B cell (primary cell): ENCODE data around the gene MPHOSPH6.

Experiments used
- EZH2 ChIP-seq: IDR thresholded peaks from 2 replicates; pipeline ENCODE4 v1.6.1; 2012; ENCODE audit warnings: borderline replicate concordance, low read depth, mild to moderate bottlenecking, moderate library complexity, low read length; ENCODE audit not compliant: insufficient read depth, poor library complexity, severe bottlenecking
- TF ChIP-seq, protein P1 (sequence below): fragments of 200-600 bp; IDR thresholded peaks from one replicate; pipeline ENCODE4 v1.8.0; 2022; ENCODE audit warnings: antibody characterized with exemption, mild to moderate bottlenecking

DNA sequence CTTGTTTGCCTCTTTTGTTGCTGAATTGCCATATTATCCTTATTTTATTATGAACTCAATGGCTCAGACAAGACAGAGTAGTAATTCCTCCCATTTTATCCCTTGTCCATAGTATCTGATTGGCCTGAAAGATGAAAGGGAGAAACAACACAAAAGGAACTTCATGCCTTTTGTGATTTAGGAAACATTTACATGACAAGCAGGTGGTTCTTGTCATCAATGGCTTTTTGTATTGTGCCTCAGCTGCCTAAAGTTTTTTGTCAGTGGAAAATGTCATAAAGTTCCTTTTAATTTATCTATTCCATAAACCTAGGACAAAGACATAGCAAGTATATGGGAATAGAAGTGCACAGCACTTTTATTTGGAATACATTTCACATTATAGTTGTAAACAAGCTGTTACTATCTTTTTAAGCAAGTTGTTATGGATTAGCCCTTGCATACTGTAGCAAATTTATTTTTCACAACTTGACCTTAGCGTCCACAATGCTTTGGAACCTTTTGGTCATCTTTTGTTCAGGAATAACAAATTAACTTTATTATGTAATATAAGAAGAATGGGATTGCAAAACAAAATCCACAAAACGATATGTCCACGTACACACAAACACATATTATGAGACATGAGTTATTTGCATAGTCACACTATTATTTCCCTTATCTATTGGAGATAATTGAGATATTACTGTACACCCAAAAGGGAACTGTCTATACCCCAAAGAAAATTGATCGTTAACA, 12.4 kb upstream of the MPHOSPH6 start:
- TF ChIP-seq, protein P1, sequence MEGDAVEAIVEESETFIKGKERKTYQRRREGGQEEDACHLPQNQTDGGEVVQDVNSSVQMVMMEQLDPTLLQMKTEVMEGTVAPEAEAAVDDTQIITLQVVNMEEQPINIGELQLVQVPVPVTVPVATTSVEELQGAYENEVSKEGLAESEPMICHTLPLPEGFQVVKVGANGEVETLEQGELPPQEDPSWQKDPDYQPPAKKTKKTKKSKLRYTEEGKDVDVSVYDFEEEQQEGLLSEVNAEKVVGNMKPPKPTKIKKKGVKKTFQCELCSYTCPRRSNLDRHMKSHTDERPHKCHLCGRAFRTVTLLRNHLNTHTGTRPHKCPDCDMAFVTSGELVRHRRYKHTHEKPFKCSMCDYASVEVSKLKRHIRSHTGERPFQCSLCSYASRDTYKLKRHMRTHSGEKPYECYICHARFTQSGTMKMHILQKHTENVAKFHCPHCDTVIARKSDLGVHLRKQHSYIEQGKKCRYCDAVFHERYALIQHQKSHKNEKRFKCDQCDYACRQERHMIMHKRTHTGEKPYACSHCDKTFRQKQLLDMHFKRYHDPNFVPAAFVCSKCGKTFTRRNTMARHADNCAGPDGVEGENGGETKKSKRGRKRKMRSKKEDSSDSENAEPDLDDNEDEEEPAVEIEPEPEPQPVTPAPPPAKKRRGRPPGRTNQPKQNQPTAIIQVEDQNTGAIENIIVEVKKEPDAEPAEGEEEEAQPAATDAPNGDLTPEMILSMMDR: no peak
- TF ChIP-seq EZH2: no peak
